Neuronal stem cell (in vitro differentiated cells): ENCODE results near the gene CD164L2.

ENCODE experiments used
- DNase-seq: peaks from one replicate; pipeline ENCODE4 v3.0.0-alpha.2; 2013; ENCODE audit warnings: low spot score
- H2AFZ ChIP-seq: one replicate; pipeline ENCODE4 v1.6.1; 2013; ENCODE audit warnings: mild to moderate bottlenecking, low read length, inconsistent platforms
- H2AK5ac ChIP-seq: 2 replicates; pipeline ENCODE4 v1.6.1; 2013; ENCODE audit warnings: low read depth, mild to moderate bottlenecking, inconsistent platforms, low read length, moderate library complexity, mixed read lengths
- H2BK120ac ChIP-seq: 2 replicates; pipeline ENCODE4 v1.6.1; 2013; ENCODE audit warnings: low read depth, mild to moderate bottlenecking, inconsistent platforms, low read length, moderate library complexity, mixed read lengths
- H2BK12ac ChIP-seq: one replicate; pipeline ENCODE4 v1.6.1; 2013; ENCODE audit warnings: low read length, inconsistent platforms
- H2BK15ac ChIP-seq: 2 replicates; pipeline ENCODE4 v1.6.1; 2013; ENCODE audit warnings: mild to moderate bottlenecking, low read length, inconsistent platforms, mixed read lengths
- H2BK5ac ChIP-seq: one replicate; pipeline ENCODE4 v1.6.1; 2013; ENCODE audit warnings: inconsistent platforms, mild to moderate bottlenecking, low read length, moderate library complexity
- H3K14ac ChIP-seq: one replicate; pipeline ENCODE4 v1.6.1; 2013; ENCODE audit warnings: low read length, inconsistent platforms
- H3K18ac ChIP-seq: 2 replicates; pipeline ENCODE4 v1.6.1; 2013; ENCODE audit warnings: low read length, inconsistent platforms
- H3K23ac ChIP-seq: 2 replicates; pipeline ENCODE4 v1.6.1; 2013; ENCODE audit warnings: low read depth, mild to moderate bottlenecking, mixed read lengths, low read length, inconsistent platforms; ENCODE audit not compliant: poor library complexity
- H3K27ac ChIP-seq: replicated peaks from 3 replicates; pipeline ENCODE4 v1.5.1; 2013; ENCODE audit warnings: low read length, inconsistent platforms
- H3K27me3 ChIP-seq, 3 experiments: 2 replicates each; pipeline ENCODE4 v1.6.1; 2013; ENCODE audit warnings: low read length in 3 of 3, mild to moderate bottlenecking in 2 of 3, inconsistent platforms in 1 of 3, low read depth in 1 of 3, mixed read lengths in 1 of 3, moderate library complexity in 1 of 3; ENCODE audit not compliant: control insufficient read depth in 3 of 3, insufficient read depth in 3 of 3
- H3K36me3 ChIP-seq, 2 donors: replicated peaks in 1 of 2; 2 replicates each; pipeline ENCODE4 v1.6.1; 2013; ENCODE audit warnings: low read length in 2 of 2; ENCODE audit not compliant: control insufficient read depth in 2 of 2, insufficient read depth in 2 of 2
- H3K4ac ChIP-seq: 2 replicates; pipeline ENCODE4 v1.6.1; 2013; ENCODE audit warnings: inconsistent platforms, mild to moderate bottlenecking, low read length, moderate library complexity
- H3K4me1 ChIP-seq, 2 donors: 1 replicate in 1 of 2; 2 replicates in 1 of 2; pipeline ENCODE4 v1.6.1; 2013; ENCODE audit warnings: low read length in 2 of 2, low read depth in 1 of 2; ENCODE audit not compliant: control insufficient read depth in 2 of 2, insufficient read depth in 1 of 2
- H3K4me2 ChIP-seq: one replicate; pipeline ENCODE4 v1.6.1; 2013; ENCODE audit warnings: mild to moderate bottlenecking, low read length, inconsistent platforms; ENCODE audit not compliant: insufficient read depth, poor library complexity, severe bottlenecking
- H3K4me3 ChIP-seq, 2 donors: 2 replicates each; pipeline ENCODE4 v1.5.1; 2013; ENCODE audit warnings: low read length in 2 of 2, mild to moderate bottlenecking in 2 of 2, inconsistent platforms in 1 of 2, moderate library complexity in 1 of 2
- H3K79me1 ChIP-seq: one replicate; pipeline ENCODE4 v1.6.1; 2013; ENCODE audit warnings: low read depth, mild to moderate bottlenecking, inconsistent platforms, low read length, moderate library complexity
- H3K9ac ChIP-seq: one replicate; pipeline ENCODE4 v1.6.1; 2013; ENCODE audit warnings: mild to moderate bottlenecking, low read depth, low read length, inconsistent platforms; ENCODE audit not compliant: poor library complexity
- H3K9me3 ChIP-seq, 2 donors: replicated peaks in 1 of 2; 2 replicates each; pipeline versions ENCODE3 to v1.6.1; 2013; ENCODE audit warnings: low read length in 2 of 2, mild to moderate bottlenecking in 2 of 2, inconsistent platforms in 1 of 2, low read depth in 1 of 2, mixed read lengths in 1 of 2, moderate library complexity in 1 of 2; ENCODE audit not compliant: control insufficient read depth in 2 of 2, insufficient read depth in 1 of 2
- H4K8ac ChIP-seq: one replicate; pipeline ENCODE4 v1.6.1; 2013; ENCODE audit warnings: low read depth, mild to moderate bottlenecking, inconsistent platforms, low read length, moderate library complexity
- H4K91ac ChIP-seq: one replicate; pipeline ENCODE4 v1.6.1; 2013; ENCODE audit warnings: low read length, low read depth, mild to moderate bottlenecking, inconsistent platforms; ENCODE audit not compliant: poor library complexity
- WGBS, 2 donors: extraction: QIAGEN DNeasy Blood & Tissue Kit; methylation state at CpG; one replicate each; pipeline ENCODE4 v1.1.7; 2013; ENCODE audit warnings: missing lambda C conversion rate in 2 of 2, mixed read lengths in 1 of 2; ENCODE audit not compliant: insufficient read length in 2 of 2, insufficient replicate concordance in 1 of 2; ENCODE audit errors: extremely low coverage in 2 of 2; 5-methylcytosine and 5-hydroxymethylcytosine counted together

The CD164L2 gene

DNA sequence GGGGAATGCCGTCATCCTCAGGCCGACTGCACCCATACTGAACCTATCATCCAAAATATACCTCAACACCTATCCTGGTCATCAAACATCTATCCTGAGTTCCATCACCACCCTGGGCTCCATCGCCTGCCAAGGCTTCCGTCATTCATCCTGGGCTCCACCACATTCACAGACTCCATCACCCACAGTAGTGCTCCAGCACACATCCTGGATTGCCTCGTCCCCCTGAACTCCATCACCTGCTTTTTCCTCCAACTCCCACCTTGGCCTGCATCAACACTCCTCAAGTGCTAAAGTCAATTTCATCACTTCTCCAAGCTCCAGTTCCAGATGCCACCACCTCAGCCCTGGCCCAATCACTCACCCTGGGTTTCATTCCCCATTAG, 24.2 kb downstream of the CD164L2 start:
- Histone ChIP-seq H2BK15ac (no peak overlapping the region), H3K9ac (no peak overlapping the region), H3K36me3 (peaks cover 3 to 76% of the 10 kb centered on the region in 2 donors), H3K4me1 (peaks cover 3 to 19% of the 10 kb centered on the region in 2 donors), H3K4ac (no peak overlapping the region), H3K27ac (no peak overlapping the region), H3K4me2 (no peak overlapping the region), H2BK12ac (peak overlapping the region; percentile 88), H3K23ac (no peak overlapping the region), H3K4me3 (no peak overlapping the region), H2BK5ac (no peak overlapping the region), H2BK120ac (no peak overlapping the region), H3K14ac (no peak overlapping the region), H3K9me3 (no peaks in the 10 kb centered on the region), H3K27me3 (peaks cover 0 to 43% (median 9%) of the 10 kb centered on the region in 3 experiments), H3K79me1 (no peaks in the 10 kb centered on the region), H3K18ac (no peak overlapping the region), H2AK5ac (peak overlapping the region; percentile 96), H4K8ac (no peak overlapping the region), H2AFZ (no peak overlapping the region), H4K91ac (no peak overlapping the region)
- WGBS, 2 donors: no CpG with 5 or more reads among the region's 5 CpGs
- no peak for DNase-seq

DNA sequence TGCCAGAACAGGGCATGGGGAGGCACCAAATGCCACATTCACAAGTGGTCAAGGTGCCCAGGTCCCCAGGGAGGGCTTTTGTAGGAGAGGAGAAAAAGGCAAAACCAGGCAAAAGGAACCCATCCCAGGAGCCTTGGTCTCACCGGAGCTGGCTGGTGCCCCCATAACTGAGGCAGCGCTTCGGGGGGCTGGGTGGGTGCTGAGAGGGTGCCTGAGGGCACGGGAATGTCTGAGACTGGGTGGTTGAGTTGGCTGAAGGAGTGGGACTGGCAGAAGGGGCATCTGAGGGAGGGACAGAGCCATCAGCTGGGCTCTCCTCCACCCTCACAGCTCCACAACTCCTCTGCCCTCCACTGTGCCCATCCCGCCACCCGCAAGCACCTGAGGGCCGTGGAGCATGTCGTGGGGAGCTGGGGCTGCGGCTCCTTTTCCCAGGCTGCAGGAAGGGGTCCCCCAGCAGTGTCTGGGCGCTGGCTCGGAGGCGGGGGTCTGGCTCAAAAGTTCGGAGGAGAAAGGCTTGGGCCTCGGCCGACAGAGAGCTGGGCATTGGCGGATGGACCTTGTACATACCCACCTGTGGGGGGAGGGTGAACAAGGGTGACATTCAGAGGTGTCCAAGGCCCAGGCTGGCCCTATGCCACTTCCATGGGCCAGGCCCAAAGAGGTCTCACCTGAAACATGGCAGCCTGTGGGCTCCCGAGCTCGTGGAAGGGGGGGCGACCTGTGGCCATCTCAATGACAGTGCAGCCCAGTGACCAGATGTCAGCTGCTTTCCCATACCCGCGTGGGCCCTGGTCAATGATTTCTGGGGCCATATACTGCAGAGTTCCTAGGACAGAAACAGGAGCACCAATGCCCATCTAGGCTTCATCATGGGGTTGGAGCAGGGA, 24.9 kb downstream of the CD164L2 start:
- DNase-seq: no peak
- Histone ChIP-seq H2BK120ac (peak overlapping the region; percentile 48), H3K9me3 (no peaks in the 10 kb centered on the region), H2BK15ac (peak overlapping the region; percentile 93), H3K4me1 (peaks cover 3 to 13% of the 10 kb centered on the region in 2 donors), H2AFZ (no peak overlapping the region), H3K4me2 (no peak overlapping the region), H2AK5ac (peak overlapping the region; percentile 96), H3K14ac (peak overlapping the region; percentile 50), H3K79me1 (no peaks in the 10 kb centered on the region), H2BK12ac (peak overlapping the region; percentile 93), H3K4me3 (no peak overlapping the region), H3K18ac (peak overlapping the region; percentile 83), H2BK5ac (no peak overlapping the region), H3K36me3 (peaks cover 3 to 73% of the 10 kb centered on the region in 2 donors), H3K23ac (peak overlapping the region; percentile 92), H3K9ac (peak overlapping the region; percentile 82), H3K27ac (no peak overlapping the region), H4K8ac (no peak overlapping the region), H3K27me3 (peaks cover 0 to 43% (median 9%) of the 10 kb centered on the region in 3 experiments), H4K91ac (no peak overlapping the region), H3K4ac (no peak overlapping the region)
- WGBS, 2 donors: no CpG with 5 or more reads among the region's 21 CpGs

DNA sequence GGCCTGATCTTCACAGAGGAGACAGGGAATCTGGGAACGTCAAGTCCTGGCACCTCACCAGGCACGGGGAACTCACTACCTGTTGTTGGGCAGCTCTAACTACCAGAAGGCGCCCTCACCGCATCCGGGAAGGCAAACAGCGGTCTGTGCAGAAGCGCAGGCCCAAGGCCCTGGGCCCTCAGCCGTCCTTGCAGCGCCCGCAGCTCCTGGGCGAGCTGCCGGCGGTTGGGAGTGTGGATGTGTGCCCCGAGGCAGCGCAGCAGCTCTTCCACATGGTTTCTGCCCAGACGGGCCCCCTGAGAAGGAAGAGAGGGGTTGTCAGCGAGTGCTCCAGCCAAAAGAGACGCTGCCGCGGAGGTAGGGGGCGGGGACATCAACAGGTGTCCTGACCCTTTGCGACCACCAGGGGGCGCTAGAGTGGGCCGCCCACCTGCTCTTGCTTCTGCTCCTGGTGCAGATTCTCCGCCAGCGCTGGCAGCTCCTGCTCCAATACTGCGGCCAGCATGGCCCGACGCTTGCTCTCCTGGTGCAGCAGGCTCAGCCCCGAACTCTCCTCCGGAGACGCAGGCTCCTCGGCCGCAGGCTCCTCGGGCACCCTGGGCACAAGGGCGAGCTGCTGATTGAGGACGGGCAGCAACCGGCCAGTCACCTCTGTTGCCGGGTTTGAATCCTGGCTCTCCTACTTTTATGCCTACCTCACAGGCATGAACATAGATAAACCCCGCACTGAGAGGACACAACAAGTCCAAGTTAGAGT, 25.7 kb downstream of the CD164L2 start:
- Histone ChIP-seq H3K4me2 (peak overlapping the region; percentile 36), H3K36me3 (peaks cover 3 to 68% of the 10 kb centered on the region in 2 donors), H3K18ac (peak overlapping the region; percentile 90), H3K4me1 (peaks cover 3 to 11% of the 10 kb centered on the region in 2 donors), H2AK5ac (peak overlapping the region; percentile 96), H3K4me3 (no peak overlapping the region), H3K27ac (no peak overlapping the region), H2AFZ (peak overlapping the region; percentile 74), H3K23ac (peak overlapping the region; percentile 92), H2BK120ac (no peak overlapping the region), H4K8ac (peak overlapping the region; percentile 70), H2BK5ac (no peak overlapping the region), H3K14ac (no peak overlapping the region), H3K4ac (no peak overlapping the region), H2BK15ac (peak overlapping the region; percentile 93), H3K9me3 (no peaks in the 10 kb centered on the region), H2BK12ac (peak overlapping the region; percentile 93), H3K79me1 (no peaks in the 10 kb centered on the region), H3K9ac (peak overlapping the region; percentile 82), H3K27me3 (peaks cover 0 to 43% (median 9%) of the 10 kb centered on the region in 3 experiments), H4K91ac (no peak overlapping the region)
- DNase-seq: peak; percentile 69
- WGBS, 2 donors: no CpG with 5 or more reads among the region's 40 CpGs
